M059J (cell line): ENCODE data around the gene OSBPL8. TPM values are rescaled to one million over a fixed set of nuclear protein-coding genes. Genes with fewer than 3 reads are reported as not detected.

Experiments used
- DNase-seq: peaks from one replicate; pipeline ENCODE4 v3.0.0-alpha.2; 2012; ENCODE audit warnings: low read depth
- total RNA-seq: library from RNA; depleted of rRNA; stranded (reverse); fragments of >200 nt; shearing (Covaris generic); gene quantifications from 2 replicates; pipeline ENCODE4 v1.2.3, GENCODE V29; 2014; rRNA removed

OSBPL8 gene
- total RNA-seq, 1 experiment from 2014 or later: 44.2 TPM

DNA sequence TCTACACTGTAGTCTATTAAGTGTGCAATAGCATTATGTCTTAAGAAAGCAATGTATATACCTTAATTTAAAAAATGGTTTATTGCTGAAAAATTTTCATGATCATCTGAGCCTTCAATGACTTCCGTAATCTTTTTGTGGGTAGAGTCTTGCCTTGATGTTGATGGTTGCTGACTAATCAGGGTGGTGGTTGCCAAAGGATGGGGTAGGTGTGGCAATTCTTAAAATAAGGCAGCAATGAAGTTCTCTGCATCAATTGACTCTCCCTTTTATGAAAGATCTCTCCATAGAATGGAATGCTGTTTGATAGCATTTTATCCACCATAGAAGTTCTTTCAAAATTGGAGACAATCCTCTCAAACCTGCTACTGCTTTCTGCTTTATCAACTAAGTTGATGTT is 252.5 kb downstream of the OSBPL8 start:
- DNase-seq: no peak

DNA sequence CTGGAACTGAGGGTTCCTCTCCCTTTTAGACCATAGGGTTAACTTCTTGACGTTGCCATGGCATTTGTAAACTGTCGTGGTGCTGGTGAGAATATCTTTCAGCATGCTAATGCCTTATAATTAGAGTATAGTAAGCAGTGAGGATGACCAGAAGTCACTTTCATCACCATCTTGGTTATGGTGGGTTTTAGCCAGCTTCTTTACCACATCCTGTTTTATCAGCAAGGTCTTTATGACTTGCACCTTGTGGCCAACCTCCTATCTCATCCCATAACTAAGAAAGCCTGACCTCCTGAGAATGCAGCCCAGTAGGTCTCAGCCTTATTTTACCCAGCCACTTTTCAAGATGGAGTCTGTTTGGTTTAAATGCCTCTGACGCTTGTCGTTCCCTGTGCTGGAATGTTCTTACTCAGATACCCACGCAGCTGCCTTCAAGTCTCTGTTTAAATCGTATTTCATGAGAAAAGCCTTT is 255.5 kb downstream of the OSBPL8 start:
- DNase-seq: peak; percentile 52

DNA sequence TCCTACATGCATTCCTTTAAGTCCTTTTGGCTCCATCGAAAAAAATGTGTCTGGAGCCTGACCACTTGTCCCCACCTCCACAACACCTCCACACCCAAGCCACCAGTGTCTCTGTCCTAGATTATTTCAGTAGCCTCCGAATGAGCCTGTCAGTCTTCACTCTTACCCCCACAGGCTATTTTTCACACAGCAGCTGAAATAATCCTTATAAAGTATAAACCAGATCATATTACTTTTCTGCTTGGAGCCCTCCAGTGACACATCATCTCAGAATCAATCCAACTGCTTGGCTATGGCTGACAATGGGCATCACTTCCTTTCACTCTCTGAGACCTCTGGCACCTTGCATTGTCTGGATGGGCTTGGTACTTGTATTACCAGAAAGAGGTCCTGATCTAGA is 256.2 kb downstream of the OSBPL8 start:
- DNase-seq: peak; percentile 73

Other genes with a start within 250 kb of the OSBPL8 start
- 7.0 and 8.9 TPM in 2 replicates for gene BBS10, start 211.4 kb downstream of the OSBPL8 start, total RNA-seq
- gene ZDHHC17, start 204.3 kb upstream of the OSBPL8 start, total RNA-seq: 14.2 and 25.6 TPM in 2 replicates